Spleen (tissue), 7 donors: ENCODE data around the gene SIGLEC1.

Experiments used
- CTCF ChIP-seq, 11 experiments: fragments of 200-600 bp in 7 of 11; fragments of 450-650 bp in 4 of 11; sonication (generic) in 4 of 11; IDR thresholded peaks in 8 of 11; conservative IDR thresholded peaks in 3 of 11; 1 replicate in 7 of 11; 2 replicates in 4 of 11; pipeline versions ENCODE4 v1.4.0 to v1.8.0; 2016 to 2021; ENCODE audit warnings: antibody characterized with exemption in 11 of 11, inconsistent platforms in 4 of 11, mild to moderate bottlenecking in 1 of 11
- POLR2A ChIP-seq, 3 donors: fragments of 450-650 bp; IDR thresholded peaks; one replicate each; pipeline ENCODE4 v1.5.1; 2017; ENCODE audit warnings: antibody characterized with exemption in 3 of 3, mild to moderate bottlenecking in 1 of 3
- POLR2AphosphoS5 ChIP-seq, 3 donors: sonication (generic); formaldehyde crosslinking; IDR thresholded peaks; one replicate each; pipeline ENCODE4 v1.5.1; 2017; ENCODE audit warnings: antibody characterized with exemption in 3 of 3
- donor health status: DM: no; HTN: no; CAD: no; lungs with moderate emphysema.
- donor health status: DM: no; HTN: no; CAD: no.
- donor health status: DM: no; HTN: no; CAD: no.

- TF ChIP-seq CTCF (IDR thresholded peaks at IDR 0.05 in 8 of 11, conservative IDR thresholded peaks at IDR 0.05 in 3 of 11): no peak
- TF ChIP-seq POLR2AphosphoS5 (IDR thresholded peaks at IDR 0.05): no peak
- TF ChIP-seq POLR2A (IDR thresholded peaks at IDR 0.05): no peak
These were observed 15.1 kb upstream of the SIGLEC1 start for GRCh38 chr20:3727401-3728021.
